Stimulated activated CD8-positive, alpha-beta memory T cell treated with anti-CD3 and anti-CD28 coated beads, Interleukin-15, amount 100 ng/mL, for 1 hour (primary cell): ENCODE measurements around the gene DDX54.
"Not testable (repeated sequence)": the region's sequence is repeated elsewhere in the genome, so short reads cannot be mapped to it uniquely, and the experiment has no call there.

Source experiments
- DNase-seq: peaks from one replicate; pipeline ENCODE4 v3.0.0-alpha.2; 2020; ENCODE audit warnings: low read depth

The DDX54 gene

GRCh38 chr12:113220593-113221180 lies 35.4 kb upstream of the DDX54 start:
- DNase-seq, result no peak

- DNase-seq, result no peak
Observed at GRCh38 chr12:113216027-113216426, 30.7 kb upstream of the DDX54 start.

- DNase-seq, result no peak
Observed at GRCh38 chr12:113214895-113215400, 29.7 kb upstream of the DDX54 start.

- no peak for DNase-seq
Observed at GRCh38 chr12:113211160-113211559, 25.9 kb upstream of the DDX54 start.

DNA sequence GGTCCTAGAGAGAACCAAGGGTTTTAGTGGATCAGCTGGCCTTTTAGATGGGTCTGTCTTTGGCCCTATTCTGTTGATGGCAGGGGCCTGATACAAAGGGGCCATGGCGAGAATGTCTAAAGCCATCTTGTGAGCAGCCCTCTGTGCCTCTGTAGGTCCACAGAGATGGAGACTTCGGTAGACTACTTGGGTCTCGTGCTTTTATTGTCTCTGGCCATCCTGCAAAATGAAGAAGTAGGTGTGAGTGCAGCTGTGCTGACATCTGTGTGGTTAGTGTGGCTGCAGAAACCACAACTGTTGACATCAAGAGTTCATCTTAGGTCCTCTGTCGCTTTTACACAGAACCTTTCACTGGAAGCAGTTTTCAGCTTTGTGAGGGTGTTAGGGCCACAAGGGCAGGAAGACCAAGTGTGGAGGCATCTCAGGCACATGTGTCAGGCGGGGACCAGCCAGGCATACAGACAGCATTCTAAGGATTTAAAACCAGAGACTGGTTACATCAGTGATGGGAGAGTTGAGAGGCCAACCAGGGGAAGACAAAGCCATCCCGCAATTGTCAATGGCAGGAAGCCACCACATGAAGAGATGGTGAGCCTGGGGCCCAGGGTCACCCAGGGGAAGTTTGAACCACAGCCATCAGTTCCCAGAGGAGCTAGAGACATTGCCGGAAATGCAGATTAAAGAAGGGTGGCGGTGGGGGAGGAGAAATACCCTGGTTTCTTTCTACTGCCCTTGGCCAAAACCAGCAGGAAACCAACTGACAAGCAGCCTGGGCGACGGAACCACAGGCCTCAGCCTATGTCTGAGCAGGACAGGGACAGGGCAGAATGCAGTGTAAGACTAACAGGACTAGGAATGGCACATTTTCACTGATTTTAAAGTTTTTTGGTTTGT lies 23.0 kb upstream of the DDX54 start:
- no peak for DNase-seq

- no peak for DNase-seq
Observed at GRCh38 chr12:113207613-113208040, 22.3 kb upstream of the DDX54 start.

DNA sequence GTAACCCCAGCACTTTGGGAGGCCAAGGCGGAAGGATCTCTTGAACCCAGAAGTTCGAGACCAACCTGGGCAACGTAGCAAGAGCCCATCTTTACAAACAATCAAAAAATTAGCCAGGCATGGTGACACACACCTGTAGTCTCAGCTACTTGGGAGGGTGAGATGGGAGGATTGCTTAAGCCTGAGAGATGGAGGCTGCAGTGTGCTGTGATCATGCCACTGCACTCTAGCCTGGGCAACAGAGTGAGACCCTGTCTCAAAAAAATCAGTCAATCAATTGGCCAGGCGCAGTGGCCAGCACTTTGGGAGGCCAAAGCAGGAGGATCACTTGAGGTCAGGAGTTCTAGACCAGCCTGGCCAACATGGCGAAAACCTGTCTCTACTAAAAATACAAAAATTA lies 21.5 kb upstream of the DDX54 start:
- DNase-seq, result not testable (repeated sequence)

- DNase-seq, result no peak
Observed at GRCh38 chr12:113204804-113205203, 19.5 kb upstream of the DDX54 start.

DNA sequence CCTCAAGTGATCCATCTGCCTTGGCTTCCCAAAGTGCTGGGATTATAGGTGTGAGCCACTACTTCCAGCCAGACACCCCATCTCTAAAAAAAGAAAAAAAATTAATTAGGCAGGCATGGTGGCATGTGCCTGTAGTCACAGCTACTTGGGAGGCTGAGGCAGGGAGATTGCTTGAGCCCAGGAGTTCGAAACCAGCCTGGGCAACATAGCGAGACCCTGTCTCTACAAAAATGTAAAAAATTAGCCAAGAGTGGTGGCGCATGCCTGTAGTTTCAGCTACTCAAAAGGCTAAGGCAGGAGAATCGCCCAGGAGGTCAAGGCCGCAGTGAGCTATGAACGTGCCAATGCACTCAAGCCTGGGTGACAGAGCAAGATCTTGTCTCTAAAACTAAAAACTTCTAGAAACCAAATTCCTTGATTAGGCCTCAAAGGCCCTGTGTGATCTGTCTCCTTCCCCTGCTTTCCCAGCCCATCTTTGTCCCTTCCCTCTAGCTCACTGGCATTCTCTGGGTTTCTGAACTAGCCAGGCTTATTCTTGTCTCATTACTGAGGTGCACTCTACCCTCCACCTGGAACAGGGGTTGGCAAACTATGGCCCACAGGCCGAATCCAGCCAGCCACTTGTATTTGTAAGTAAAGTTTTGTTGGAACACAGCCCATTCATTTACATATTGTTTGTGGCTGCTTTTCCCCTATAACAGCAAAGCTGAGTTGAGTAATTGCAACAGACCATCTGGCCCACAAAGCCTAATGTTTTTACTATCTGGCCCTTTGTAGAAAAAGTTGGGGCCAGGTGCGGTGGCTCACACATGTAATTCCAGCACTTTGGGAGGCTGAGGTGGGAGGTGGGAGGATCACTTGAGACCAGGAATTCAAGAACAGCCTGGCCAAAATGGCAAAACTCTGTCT lies 18.8 kb upstream of the DDX54 start:
- no peak for DNase-seq

GRCh38 chr12:113202300-113203075 lies 17.2 kb upstream of the DDX54 start:
- DNase-seq, result no peak

GRCh38 chr12:113201187-113202177 lies 16.2 kb upstream of the DDX54 start:
- no peak for DNase-seq

GRCh38 chr12:113200021-113200797 lies 14.9 kb upstream of the DDX54 start:
- DNase-seq, result no peak

- no peak for DNase-seq
Observed at GRCh38 chr12:113198296-113198695, 13.0 kb upstream of the DDX54 start.

- DNase-seq, result no peak
Observed at GRCh38 chr12:113197518-113198077, 12.3 kb upstream of the DDX54 start.

- DNase-seq, result peak; percentile 29
Observed at GRCh38 chr12:113196990-113197389, 11.7 kb upstream of the DDX54 start.

DNA sequence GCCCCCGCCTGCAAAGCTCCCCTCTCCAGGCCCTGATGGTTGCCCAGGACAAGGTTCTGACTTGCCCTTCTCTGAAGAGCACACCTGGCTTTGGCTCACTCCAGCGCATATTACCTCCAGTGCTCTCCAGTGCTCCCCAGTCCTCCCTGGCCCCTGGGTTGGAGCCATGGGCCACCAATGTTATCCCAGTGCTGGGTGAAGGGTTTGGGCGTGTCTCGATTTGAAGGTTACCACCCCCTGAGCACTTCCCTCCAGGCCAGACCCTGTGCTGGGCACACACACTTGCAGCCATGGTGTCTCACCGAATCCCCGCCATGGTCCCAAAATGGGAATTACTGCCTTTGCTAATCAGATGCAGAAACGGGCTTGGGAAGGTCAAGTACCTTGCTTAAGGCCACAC lies 11.3 kb upstream of the DDX54 start:
- no peak for DNase-seq

DNA sequence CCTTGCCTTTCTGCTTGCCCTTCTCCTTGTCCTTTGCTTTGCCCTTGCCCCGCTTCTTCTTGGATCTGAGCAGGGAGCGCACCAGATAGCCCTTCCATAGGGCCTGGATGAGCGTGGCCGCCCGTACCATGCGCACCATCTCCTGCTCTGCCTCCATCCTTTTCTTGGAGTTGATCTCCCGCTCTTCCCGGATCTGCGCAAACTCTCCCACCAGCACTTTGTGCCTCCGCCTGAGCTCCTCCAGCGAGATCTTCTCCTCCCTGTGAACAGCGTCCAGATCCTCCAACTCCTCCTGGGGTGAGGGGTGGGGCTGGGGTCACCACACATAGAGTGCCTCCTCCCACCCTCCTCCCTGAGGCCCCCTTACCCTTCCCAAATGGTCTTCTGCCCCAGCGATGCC lies 10.3 kb upstream of the DDX54 start:
- DNase-seq, result no peak

GRCh38 chr12:113194971-113195391 lies 9.7 kb upstream of the DDX54 start:
- no peak for DNase-seq

GRCh38 chr12:113191227-113191626 lies 5.9 kb upstream of the DDX54 start:
- no peak for DNase-seq
